CD1c-positive myeloid dendritic cell (primary cell): Measurements from ENCODE around the gene RPL3.
A peak's percentile ranks its signal among the peaks of the same experiment; 100 is the strongest.

Experiments
- DNase-seq: peaks from one replicate; pipeline ENCODE4 v3.0.0-alpha.2; 2016; ENCODE audit errors: extremely low spot score

The RPL3 gene

GRCh38 chr22:39282645-39283321, 36.6 kb downstream of the RPL3 start:
- peak; percentile 72 for DNase-seq

DNA sequence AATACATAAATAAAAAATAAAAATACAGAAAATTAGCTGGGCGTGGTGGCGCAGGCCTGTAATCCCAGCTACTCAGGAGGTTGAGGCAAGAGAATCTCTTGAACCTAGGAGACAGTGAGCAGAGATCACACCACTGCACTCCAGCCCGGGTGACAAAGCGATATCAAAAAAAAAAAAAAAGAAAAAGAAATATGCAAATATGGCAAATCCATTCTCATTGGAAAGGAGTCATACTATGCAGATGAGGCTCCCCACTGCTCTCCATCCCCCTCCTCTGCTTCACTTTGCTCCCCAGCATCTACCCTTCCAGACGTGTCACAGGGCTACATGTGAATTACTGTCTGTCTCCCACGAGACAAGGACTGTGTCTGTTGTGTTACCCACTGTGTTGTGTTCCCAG, 38.3 kb downstream of the RPL3 start:
- DNase-seq = no peak

- no peak for DNase-seq
These were observed 39.2 kb downstream of the RPL3 start for GRCh38 chr22:39280250-39280649.

- DNase-seq = no peak
These were observed 40.1 kb downstream of the RPL3 start for GRCh38 chr22:39279170-39279850.

DNA sequence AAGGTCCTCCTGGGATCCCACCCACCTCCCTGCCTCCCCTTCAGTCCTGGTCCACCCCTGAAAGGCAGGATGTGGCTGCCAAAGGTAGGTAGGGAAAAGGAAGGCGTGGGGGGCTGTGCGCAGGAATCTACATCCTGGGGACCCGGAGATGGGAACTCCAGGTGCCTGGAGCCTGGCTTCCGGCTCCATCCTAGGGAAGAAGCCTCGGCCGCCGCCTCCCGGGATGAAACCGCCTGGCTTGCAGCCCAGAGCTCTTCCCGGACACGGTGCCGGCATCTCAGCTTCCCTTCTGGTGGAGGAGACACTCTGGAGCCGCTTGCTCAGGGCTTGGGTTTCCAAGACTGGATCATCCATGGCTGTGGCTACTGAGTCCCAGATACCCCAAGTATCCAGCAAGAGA, 41.4 kb downstream of the RPL3 start:
- no peak for DNase-seq

DNA sequence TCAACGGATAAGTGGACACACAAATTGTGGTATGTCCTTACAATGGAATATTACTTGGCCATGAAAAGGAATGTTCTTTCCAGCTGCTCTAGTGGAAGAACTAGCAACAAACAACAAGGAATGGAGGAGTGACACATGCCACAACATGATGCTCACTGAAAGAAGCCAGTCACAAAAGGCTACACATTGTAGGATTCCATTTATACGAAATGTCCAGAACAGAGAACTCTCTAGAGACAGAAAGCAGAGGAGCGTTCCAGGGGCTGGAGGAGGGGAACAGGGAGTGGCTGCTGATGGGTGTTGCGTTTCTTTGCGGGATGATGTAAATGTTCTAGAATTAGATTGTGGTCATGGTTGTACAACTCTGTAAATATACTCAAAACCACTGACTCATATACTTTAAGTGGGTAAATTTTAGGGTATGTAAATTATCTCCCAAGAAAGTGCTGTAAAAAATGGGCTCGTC, 42.2 kb downstream of the RPL3 start:
- DNase-seq = peak; percentile 79

- DNase-seq = peak; percentile 93
These were observed 42.8 kb downstream of the RPL3 start for GRCh38 chr22:39276440-39277141.

DNA sequence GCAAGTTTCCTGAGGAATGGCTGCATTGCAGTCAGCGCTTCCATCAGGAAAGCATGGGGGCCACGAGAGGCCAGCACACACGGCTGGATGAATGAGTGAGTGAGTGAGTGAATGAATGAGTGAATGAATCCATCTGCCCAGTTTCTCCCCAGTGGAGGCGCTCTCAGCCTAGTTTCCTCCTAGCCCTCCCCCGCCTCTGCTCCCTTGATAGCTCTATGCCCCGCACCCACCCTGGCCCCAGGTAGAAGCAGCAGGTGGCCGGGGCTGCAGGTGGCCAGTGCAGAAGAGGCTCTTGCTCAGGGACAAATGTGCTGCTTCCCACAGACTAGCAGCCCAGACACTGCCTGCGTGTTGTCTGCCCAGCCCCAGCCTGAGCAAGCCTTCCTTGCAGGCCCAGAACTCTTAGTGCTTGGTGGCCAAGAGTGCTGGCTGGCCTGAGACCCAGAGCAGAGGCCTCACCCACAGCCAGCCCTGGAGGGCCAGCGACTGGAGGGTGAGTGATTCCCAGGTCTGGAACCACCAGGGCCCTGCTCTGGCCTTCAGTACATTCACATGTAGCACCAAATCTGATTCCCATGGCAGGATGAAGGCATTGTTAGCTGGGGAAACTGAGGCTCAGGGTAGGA, 43.5 kb downstream of the RPL3 start:
- no peak for DNase-seq

- DNase-seq = no peak
These were observed 45.2 kb downstream of the RPL3 start for GRCh38 chr22:39273950-39274887.

GRCh38 chr22:39270792-39271191, 48.6 kb downstream of the RPL3 start:
- DNase-seq = no peak

- DNase-seq = no peak
These were observed 49.1 kb downstream of the RPL3 start for GRCh38 chr22:39270280-39270679.

DNA sequence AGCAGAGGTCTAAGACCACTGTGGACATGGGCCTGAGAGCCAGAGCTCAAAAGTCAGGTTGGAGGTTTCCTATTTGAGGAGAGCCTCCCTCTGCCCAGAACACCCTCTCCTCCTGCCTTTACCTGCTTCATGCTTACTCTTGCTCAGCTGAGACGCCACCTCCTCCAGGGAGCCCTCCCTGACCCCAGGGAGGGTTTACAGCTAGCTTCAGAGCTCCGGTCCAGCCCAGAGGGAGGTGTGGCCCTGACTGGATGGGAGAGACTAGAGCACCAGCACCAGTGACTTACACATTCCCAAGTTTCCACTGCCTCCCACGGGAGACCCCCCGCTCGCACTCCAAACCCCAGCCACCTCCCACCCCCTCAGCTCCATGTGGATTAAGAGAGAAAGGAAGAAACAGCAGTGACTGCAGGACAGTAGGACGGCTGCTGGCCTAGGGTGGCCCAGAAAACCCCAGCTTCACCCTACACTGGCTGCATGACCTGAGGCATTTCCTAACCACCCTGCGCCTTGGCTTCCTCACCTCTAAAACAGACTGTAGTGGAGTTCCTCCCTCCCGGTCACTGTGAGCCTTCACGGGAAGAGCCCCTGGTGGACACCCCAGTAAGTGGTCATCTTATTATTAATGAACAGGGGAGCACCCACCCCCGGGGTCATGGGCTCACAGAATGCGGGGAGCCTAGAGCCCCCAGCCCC, 50.2 kb downstream of the RPL3 start:
- peak; percentile 63 for DNase-seq

- DNase-seq = no peak
These were observed 50.8 kb downstream of the RPL3 start for GRCh38 chr22:39268645-39269044.

GRCh38 chr22:39267974-39268373, 51.4 kb downstream of the RPL3 start:
- no peak for DNase-seq

DNA sequence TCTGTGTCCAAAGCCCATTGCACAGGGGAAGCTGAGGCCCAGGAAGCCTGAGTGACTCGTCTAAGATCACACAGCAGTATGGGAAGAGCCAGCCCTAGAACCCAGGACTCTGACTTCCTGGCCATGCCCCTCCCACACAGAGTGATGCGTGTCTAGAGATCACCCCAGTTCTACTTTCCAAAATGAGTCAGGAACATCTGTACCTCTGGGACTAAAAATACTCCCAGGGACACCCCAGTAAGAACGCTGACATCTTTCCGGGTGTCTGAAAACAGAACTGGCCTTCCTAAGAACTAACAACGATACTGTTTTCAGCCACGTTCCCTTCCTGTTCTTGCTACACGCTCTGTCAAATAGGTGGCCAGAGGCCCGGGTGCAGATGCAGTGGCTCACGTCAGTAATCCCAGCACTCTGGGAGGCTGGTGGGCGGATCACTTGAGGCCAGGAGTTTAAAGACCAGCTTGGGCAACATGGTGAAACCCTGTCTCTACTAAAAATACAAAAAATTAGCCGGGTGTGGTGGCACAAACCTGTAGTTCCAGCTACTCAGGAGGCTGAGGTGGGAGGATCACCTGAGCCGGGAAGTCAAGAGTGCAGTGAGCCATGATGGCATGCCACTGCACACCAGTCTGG, 52.9 kb downstream of the RPL3 start:
- peak; percentile 96 for DNase-seq

DNA sequence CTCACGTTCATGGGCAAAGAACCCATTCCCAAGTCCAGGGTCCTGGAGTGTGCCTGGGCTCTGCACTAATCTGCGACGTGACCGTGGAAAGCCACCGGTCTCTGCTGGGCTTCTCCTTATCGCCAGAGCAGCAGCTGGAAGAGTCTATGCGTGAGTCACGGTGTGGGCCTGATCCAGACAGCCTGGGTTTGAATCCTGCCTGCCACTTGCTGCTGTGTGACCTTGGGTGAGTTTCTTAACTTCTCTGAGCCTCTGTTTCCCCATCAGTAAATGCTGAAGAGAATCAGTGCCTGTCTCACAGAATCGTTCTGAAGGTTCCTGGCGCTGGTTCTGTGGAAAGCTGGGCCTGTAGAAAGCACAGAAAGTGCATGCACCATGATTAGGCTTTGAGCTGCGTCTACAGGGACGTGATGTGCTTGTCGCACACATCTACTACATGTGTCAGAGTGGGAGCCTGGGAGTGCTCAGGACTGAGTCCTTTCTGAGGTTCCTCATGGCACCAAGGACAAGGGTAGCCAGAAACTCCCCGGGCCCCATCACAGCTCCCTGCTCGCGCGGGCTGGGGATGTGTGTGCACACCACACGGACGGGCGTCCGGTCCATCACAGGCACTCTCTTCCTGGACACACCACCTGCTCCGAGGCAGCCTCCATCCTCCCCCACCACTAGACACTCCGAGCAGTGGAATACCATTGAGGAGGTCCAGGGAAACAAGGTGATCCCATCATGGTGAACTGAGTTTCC, 54.1 kb downstream of the RPL3 start:
- DNase-seq = no peak

- DNase-seq = peak; percentile 93
These were observed 54.9 kb downstream of the RPL3 start for GRCh38 chr22:39264349-39265038.

DNA sequence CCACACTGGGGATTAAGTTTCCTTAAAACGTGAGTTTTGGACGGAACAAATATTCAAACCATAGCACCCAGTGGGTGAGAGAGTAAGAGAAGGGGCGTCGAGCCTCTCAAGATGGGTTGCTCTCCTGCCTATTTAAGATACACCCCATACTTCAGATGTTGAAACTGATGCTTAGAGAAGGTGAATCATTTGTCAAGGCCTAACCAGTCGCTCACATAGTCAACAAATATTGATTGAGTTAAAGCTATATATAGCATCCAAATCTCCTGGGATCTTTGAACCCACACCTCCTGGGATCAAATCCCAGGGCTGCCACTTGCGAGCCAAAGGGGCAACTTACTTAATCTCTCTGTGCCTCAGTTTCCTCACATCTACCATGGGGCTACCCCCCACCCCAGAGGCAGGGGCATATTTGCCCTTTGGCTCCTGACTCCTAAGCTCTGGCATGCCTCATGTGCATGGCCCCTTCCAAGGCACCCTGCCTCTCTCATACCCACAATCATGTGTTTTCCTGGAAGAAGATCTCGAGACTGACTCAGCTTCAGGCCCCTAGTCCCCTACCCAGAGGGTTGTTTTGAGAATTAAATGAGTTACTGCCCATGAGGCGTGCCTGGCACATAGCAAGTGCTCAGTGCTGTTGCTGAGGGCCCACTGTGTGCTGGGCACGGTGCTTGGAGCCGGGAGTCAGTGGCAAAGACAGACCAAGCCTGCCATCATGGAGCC, 55.6 kb downstream of the RPL3 start:
- no peak for DNase-seq
